ENCODE measurements around the gene GYPA. TPM values are rescaled to one million over a fixed set of nuclear protein-coding genes. Genes with fewer than 3 reads are reported as not detected.

The GYPA gene
- total RNA-seq, 1 experiment from 2014 or later: not detected

GRCh38 chr4:144185086-144185485 is 44.6 kb upstream of the GYPA start:
- no peak for TF ChIP-seq EZH2 (IDR thresholded peaks at IDR 0.05; ENCODE audit: low read length, unreplicated experiment)
- TF ChIP-seq, protein P1, sequence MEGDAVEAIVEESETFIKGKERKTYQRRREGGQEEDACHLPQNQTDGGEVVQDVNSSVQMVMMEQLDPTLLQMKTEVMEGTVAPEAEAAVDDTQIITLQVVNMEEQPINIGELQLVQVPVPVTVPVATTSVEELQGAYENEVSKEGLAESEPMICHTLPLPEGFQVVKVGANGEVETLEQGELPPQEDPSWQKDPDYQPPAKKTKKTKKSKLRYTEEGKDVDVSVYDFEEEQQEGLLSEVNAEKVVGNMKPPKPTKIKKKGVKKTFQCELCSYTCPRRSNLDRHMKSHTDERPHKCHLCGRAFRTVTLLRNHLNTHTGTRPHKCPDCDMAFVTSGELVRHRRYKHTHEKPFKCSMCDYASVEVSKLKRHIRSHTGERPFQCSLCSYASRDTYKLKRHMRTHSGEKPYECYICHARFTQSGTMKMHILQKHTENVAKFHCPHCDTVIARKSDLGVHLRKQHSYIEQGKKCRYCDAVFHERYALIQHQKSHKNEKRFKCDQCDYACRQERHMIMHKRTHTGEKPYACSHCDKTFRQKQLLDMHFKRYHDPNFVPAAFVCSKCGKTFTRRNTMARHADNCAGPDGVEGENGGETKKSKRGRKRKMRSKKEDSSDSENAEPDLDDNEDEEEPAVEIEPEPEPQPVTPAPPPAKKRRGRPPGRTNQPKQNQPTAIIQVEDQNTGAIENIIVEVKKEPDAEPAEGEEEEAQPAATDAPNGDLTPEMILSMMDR (conservative IDR thresholded peaks at IDR 0.05; ENCODE audit: low read depth, low read length): no peak
- TF ChIP-seq EZH2phosphoT487 (IDR thresholded peaks at IDR 0.05; ENCODE audit: borderline replicate concordance, low read length): no peak
- Histone ChIP-seq H4K20me1 (ENCODE audit: low read length) (no peaks in the 10 kb centered on the region), H3K4me2 (ENCODE audit: low read length) (no peak overlapping the region), H3F3A (ENCODE audit: low read length, unreplicated experiment) (no peaks in the 10 kb centered on the region), H3K9me3 (ENCODE audit: low read length) (no peaks in the 10 kb centered on the region), H3K9me2 (replicated peaks; ENCODE audit: low read length) (no peaks in the 10 kb centered on the region), H3K9ac (ENCODE audit: low read length) (no peak overlapping the region), H3K27me3 (ENCODE audit: low read length) (no peaks in the 10 kb centered on the region), H3K27ac (ENCODE audit: low read length) (no peak overlapping the region), H3K4me3 (ENCODE audit: low read length) (no peak overlapping the region), H3K79me2 (ENCODE audit: low read length) (no peaks in the 10 kb centered on the region), H3K4me1 (ENCODE audit: insufficient read depth, low read length) (no peaks in the 10 kb centered on the region), H3K36me3 (ENCODE audit: low read depth, low read length) (no peaks in the 10 kb centered on the region), H2AFZ (ENCODE audit: low read length) (no peak overlapping the region)
- DNase-seq (no peak), ATAC-seq (no peak)
- intact Hi-C loops (cut with micrococcal nuclease): no loop called here
- POLR2A ChIA-PET (ENCODE audit: unreplicated experiment): no interaction called here
- CTCF ChIA-PET: interaction anchor here (0.6 kb wide), 1 partner anchor 472 kb away, joined by 3 read pairs; no protein-coding TSS in a partner anchor
- no TSS peak for BruUV-seq (replicated peaks)

- BruUV-seq (replicated peaks): no TSS peak
- no peaks in the 10 kb centered on the region for H3K79me2 ChIP-seq (ENCODE audit: low read length)
Measured at GRCh38 chr4:144183165-144183564, 42.6 kb upstream of the GYPA start.

GRCh38 chr4:144181391-144181790 is 40.9 kb upstream of the GYPA start:
- no peak for DNase-seq
- no peaks in the 10 kb centered on the region for H3K4me1 ChIP-seq (ENCODE audit: insufficient read depth, low read length)
- intact Hi-C loops (cut with micrococcal nuclease): no loop called here
- H3F3A ChIP-seq (ENCODE audit: low read length, unreplicated experiment): no peaks in the 10 kb centered on the region
- H3K27me3 ChIP-seq (ENCODE audit: low read length): no peaks in the 10 kb centered on the region
- no peaks in the 10 kb centered on the region for H3K9me2 ChIP-seq (replicated peaks; ENCODE audit: low read length)
- TF ChIP-seq, protein P1 (conservative IDR thresholded peaks at IDR 0.05; ENCODE audit: low read depth, low read length): no peak
- no peak for TF ChIP-seq EZH2 (IDR thresholded peaks at IDR 0.05; ENCODE audit: low read length, unreplicated experiment)
- TF ChIP-seq EZH2phosphoT487 (IDR thresholded peaks at IDR 0.05; ENCODE audit: borderline replicate concordance, low read length): no peak
- POLR2A ChIA-PET (ENCODE audit: unreplicated experiment): no interaction called here
- no peaks in the 10 kb centered on the region for H3K36me3 ChIP-seq (ENCODE audit: low read depth, low read length)
- no peaks in the 10 kb centered on the region for H3K9me3 ChIP-seq (ENCODE audit: low read length)
- no peak overlapping the region for H2AFZ ChIP-seq (ENCODE audit: low read length)
- no TSS peak for BruUV-seq (replicated peaks)
- ATAC-seq: no peak
- no peaks in the 10 kb centered on the region for H4K20me1 ChIP-seq (ENCODE audit: low read length)
- H3K27ac ChIP-seq (ENCODE audit: low read length): no peak overlapping the region
- no peak overlapping the region for H3K4me3 ChIP-seq (ENCODE audit: low read length)
- no peak overlapping the region for H3K4me2 ChIP-seq (ENCODE audit: low read length)
- H3K9ac ChIP-seq (ENCODE audit: low read length): no peak overlapping the region
- no peaks in the 10 kb centered on the region for H3K79me2 ChIP-seq (ENCODE audit: low read length)
- CTCF ChIA-PET: no interaction called here

More at GRCh38 chr4:144183165-144183564, 42.6 kb upstream of the GYPA start:
- H3K27ac ChIP-seq (ENCODE audit: low read length): no peak overlapping the region
- no peaks in the 10 kb centered on the region for H3K4me1 ChIP-seq (ENCODE audit: insufficient read depth, low read length)
- no peaks in the 10 kb centered on the region for H3F3A ChIP-seq (ENCODE audit: low read length, unreplicated experiment)
- intact Hi-C loops (cut with micrococcal nuclease): no loop called here
- H3K4me3 ChIP-seq (ENCODE audit: low read length): no peak overlapping the region
- H3K9me3 ChIP-seq (ENCODE audit: low read length): no peaks in the 10 kb centered on the region
- TF ChIP-seq, protein P1 (conservative IDR thresholded peaks at IDR 0.05; ENCODE audit: low read depth, low read length): no peak
- TF ChIP-seq EZH2phosphoT487 (IDR thresholded peaks at IDR 0.05; ENCODE audit: borderline replicate concordance, low read length) (no peak), EZH2 (IDR thresholded peaks at IDR 0.05; ENCODE audit: low read length, unreplicated experiment) (no peak)
- CTCF ChIA-PET: no interaction called here
- no peaks in the 10 kb centered on the region for H3K27me3 ChIP-seq (ENCODE audit: low read length)
- H3K36me3 ChIP-seq (ENCODE audit: low read depth, low read length): no peaks in the 10 kb centered on the region
- DNase-seq: no peak
- H4K20me1 ChIP-seq (ENCODE audit: low read length): no peaks in the 10 kb centered on the region
- H2AFZ ChIP-seq (ENCODE audit: low read length): no peak overlapping the region
- no peak overlapping the region for H3K9ac ChIP-seq (ENCODE audit: low read length)
- H3K4me2 ChIP-seq (ENCODE audit: low read length): no peak overlapping the region
- ATAC-seq: no peak
- POLR2A ChIA-PET (ENCODE audit: unreplicated experiment): no interaction called here
- no peaks in the 10 kb centered on the region for H3K9me2 ChIP-seq (replicated peaks; ENCODE audit: low read length)
